ENCODE measurements around the gene FICD. TPM values are rescaled to one million over a fixed set of nuclear protein-coding genes. Genes with fewer than 3 reads are reported as not detected.

The FICD gene
- 4.6 TPM in 2 replicates for polyA plus RNA-seq (2013)

GRCh38 chr12:108514973-108515814, at the start of gene FICD:
FICD (plus strand) TSS chr12:108515277; CDS start chr12:108516973, 1,696 bp downstream.
- Histone ChIP-seq H3K9ac (ENCODE audit: low read length) (peak within 1 kb of the TSS; percentile 91), H4K91ac (ENCODE audit: low read depth, low read length) (peak within 1 kb of the TSS; percentile 78), H4K8ac (ENCODE audit: low read depth, low read length) (peak within 1 kb of the TSS; percentile 95), H3K9me3 (ENCODE audit: insufficient read depth, low read depth, low read length) (no peaks in the 10 kb centered on the region), H4K12ac (ENCODE audit: low read depth, low read length) (peak within 1 kb of the TSS; percentile 86), H2BK120ac (ENCODE audit: insufficient read depth, low read length, poor library complexity) (peak within 1 kb of the TSS; percentile 79), H3K23ac (ENCODE audit: low read length) (no peak within 1 kb of the TSS), H3K4me2 (ENCODE audit: low read length) (peak within 1 kb of the TSS; percentile 94), H3K27me3 (ENCODE audit: insufficient read depth, low read length) (no peaks in the 10 kb centered on the region), H3K4me3 (ENCODE audit: low read depth, low read length) (peak within 1 kb of the TSS; percentile 90), H2AFZ (ENCODE audit: insufficient read depth, low read length, poor library complexity) (peak within 1 kb of the TSS; percentile 93), H3K18ac (ENCODE audit: low read length) (peak within 1 kb of the TSS; percentile 89), H3K36me3 (ENCODE audit: control insufficient read depth in 1 of 2, insufficient read depth in 2 of 2, low read length in 2 of 2) (peaks cover 28% of the 10 kb centered on the region in 2 experiments), H3K4ac (ENCODE audit: low read depth, low read length) (peak within 1 kb of the TSS; percentile 83), H3K27ac (ENCODE audit: low read depth, low read length) (no peak within 1 kb of the TSS), H2BK5ac (ENCODE audit: low read depth, low read length, poor library complexity) (peak within 1 kb of the TSS; percentile 50), H3K79me2 (ENCODE audit: control insufficient read depth, insufficient read depth, low read length, poor library complexity) (peaks cover 5% of the 10 kb centered on the region), H3K79me1 (ENCODE audit: low read length) (peaks cover 5% of the 10 kb centered on the region), H3K4me1 (ENCODE audit: control insufficient read depth in 1 of 2, insufficient read depth in 2 of 2, low read length in 2 of 2) (peaks cover 8 to 9% of the 10 kb centered on the region in 2 experiments), H3K14ac (ENCODE audit: low read length) (peak within 1 kb of the TSS; percentile 84), H2AK5ac (ENCODE audit: low read length) (peak within 1 kb of the TSS; percentile 39), H2BK12ac (ENCODE audit: low read length) (no peak within 1 kb of the TSS)
- DNase-seq = peak; percentile 99
- no CpG with 5 or more reads among the region's 67 CpGs for WGBS (ENCODE audit: extremely low coverage, insufficient coverage, insufficient read length)

DNA sequence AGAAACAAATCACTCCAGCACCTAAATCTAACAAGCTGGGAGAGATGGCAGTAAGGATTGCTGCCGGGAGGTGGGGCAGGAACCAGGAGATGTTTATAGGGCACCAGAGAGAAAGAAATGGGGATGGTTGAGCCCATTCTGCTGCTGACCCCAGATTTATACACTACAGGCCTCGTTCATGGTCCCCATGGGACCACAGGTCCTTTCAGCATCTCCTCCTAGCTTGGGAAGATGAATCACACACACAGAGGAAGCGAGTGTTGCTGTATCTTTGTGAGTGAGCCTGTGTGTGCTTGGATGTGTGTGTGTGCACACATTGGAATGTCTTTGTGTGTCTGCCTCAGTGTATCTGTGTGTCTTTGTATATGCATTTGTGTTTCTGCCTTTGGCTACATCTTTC, 49.7 kb upstream of the FICD start:
- no peak overlapping the region for H4K8ac ChIP-seq (ENCODE audit: low read depth, low read length)
- H3K79me1 ChIP-seq (ENCODE audit: low read length) = no peaks in the 10 kb centered on the region
- no peak overlapping the region for H2BK120ac ChIP-seq (ENCODE audit: insufficient read depth, low read length, poor library complexity)
- no peaks in the 10 kb centered on the region for H3K36me3 ChIP-seq (ENCODE audit: control insufficient read depth in 1 of 2, insufficient read depth in 2 of 2, low read length in 2 of 2)
- no peak overlapping the region for H3K4me2 ChIP-seq (ENCODE audit: low read length)
- H3K18ac ChIP-seq (ENCODE audit: low read length) = no peak overlapping the region
- WGBS (ENCODE audit: extremely low coverage, insufficient coverage, insufficient read length) = no CpG with 5 or more reads among the region's 3 CpGs
- H2AK5ac ChIP-seq (ENCODE audit: low read length) = no peak overlapping the region
- no peaks in the 10 kb centered on the region for H3K79me2 ChIP-seq (ENCODE audit: control insufficient read depth, insufficient read depth, low read length, poor library complexity)
- H3K9ac ChIP-seq (ENCODE audit: low read length) = no peak overlapping the region
- H3K27me3 ChIP-seq (ENCODE audit: insufficient read depth, low read length) = no peaks in the 10 kb centered on the region
- no peaks in the 10 kb centered on the region for H3K4me1 ChIP-seq (ENCODE audit: control insufficient read depth in 1 of 2, insufficient read depth in 2 of 2, low read length in 2 of 2)
- no peak for DNase-seq
- no peak overlapping the region for H2BK5ac ChIP-seq (ENCODE audit: low read depth, low read length, poor library complexity)
- H3K23ac ChIP-seq (ENCODE audit: low read length) = no peak overlapping the region
- no peaks in the 10 kb centered on the region for H3K9me3 ChIP-seq (ENCODE audit: insufficient read depth, low read depth, low read length)
- H2AFZ ChIP-seq (ENCODE audit: insufficient read depth, low read length, poor library complexity) = no peak overlapping the region
- H4K12ac ChIP-seq (ENCODE audit: low read depth, low read length) = no peak overlapping the region
- no peak overlapping the region for H3K27ac ChIP-seq (ENCODE audit: low read depth, low read length)
- H2BK12ac ChIP-seq (ENCODE audit: low read length) = no peak overlapping the region
- H3K4me3 ChIP-seq (ENCODE audit: low read depth, low read length) = no peak overlapping the region
- H4K91ac ChIP-seq (ENCODE audit: low read depth, low read length) = no peak overlapping the region
- no peak overlapping the region for H3K4ac ChIP-seq (ENCODE audit: low read depth, low read length)
- no peak overlapping the region for H3K14ac ChIP-seq (ENCODE audit: low read length)

DNA sequence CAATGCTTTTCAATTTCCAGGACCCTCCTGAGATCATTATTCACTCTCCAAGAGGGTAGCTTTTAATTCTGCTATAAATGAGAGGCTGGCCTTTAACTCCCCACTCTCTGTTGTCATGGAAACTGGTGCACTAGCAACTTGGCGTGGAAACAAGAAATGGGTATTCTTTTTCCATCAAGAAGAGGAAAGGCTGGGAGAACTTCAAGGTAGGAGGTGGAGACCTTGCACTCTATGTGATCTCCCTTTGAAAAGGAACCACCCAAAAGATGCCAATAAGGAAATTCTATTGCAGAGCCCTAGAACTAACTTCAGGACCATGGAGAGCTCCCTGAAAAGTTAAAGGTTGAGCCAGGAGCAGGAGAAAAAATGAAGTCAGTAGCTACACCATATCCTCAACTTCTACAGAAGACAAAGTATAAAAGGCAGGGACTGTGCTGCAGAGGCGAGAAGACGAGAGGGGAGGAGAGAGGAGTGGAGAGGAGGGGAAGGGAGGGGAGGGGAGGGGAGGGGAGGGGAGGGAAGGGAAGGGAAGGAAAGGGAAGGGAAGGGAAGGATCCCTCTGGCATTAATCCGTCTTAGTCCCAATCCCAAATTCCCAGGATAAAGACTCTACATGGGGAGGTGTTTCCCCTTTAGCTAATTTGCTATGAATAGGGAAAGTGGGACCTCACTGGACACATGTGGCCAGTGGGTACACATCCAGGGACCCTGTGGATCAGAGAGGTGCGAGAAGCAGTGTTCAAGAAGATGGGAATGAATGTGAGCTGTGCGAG, 46.7 kb upstream of the FICD start:
- no peak overlapping the region for H2AFZ ChIP-seq (ENCODE audit: insufficient read depth, low read length, poor library complexity)
- no CpG with 5 or more reads among the region's 6 CpGs for WGBS (ENCODE audit: extremely low coverage, insufficient coverage, insufficient read length)
- H3K79me1 ChIP-seq (ENCODE audit: low read length) = no peaks in the 10 kb centered on the region
- no peak overlapping the region for H3K18ac ChIP-seq (ENCODE audit: low read length)
- H2AK5ac ChIP-seq (ENCODE audit: low read length) = no peak overlapping the region
- no peak overlapping the region for H4K91ac ChIP-seq (ENCODE audit: low read depth, low read length)
- H3K9ac ChIP-seq (ENCODE audit: low read length) = no peak overlapping the region
- no peak overlapping the region for H3K4ac ChIP-seq (ENCODE audit: low read depth, low read length)
- no peak overlapping the region for H2BK12ac ChIP-seq (ENCODE audit: low read length)
- H3K79me2 ChIP-seq (ENCODE audit: control insufficient read depth, insufficient read depth, low read length, poor library complexity) = no peaks in the 10 kb centered on the region
- no peaks in the 10 kb centered on the region for H3K9me3 ChIP-seq (ENCODE audit: insufficient read depth, low read depth, low read length)
- no peaks in the 10 kb centered on the region for H3K4me1 ChIP-seq (ENCODE audit: control insufficient read depth in 1 of 2, insufficient read depth in 2 of 2, low read length in 2 of 2)
- no peak overlapping the region for H3K4me3 ChIP-seq (ENCODE audit: low read depth, low read length)
- peak in 1 of 2 donors; percentile 74 for DNase-seq
- no peaks in the 10 kb centered on the region for H3K36me3 ChIP-seq (ENCODE audit: control insufficient read depth in 1 of 2, insufficient read depth in 2 of 2, low read length in 2 of 2)
- no peak overlapping the region for H2BK5ac ChIP-seq (ENCODE audit: low read depth, low read length, poor library complexity)
- no peak overlapping the region for H4K8ac ChIP-seq (ENCODE audit: low read depth, low read length)
- no peak overlapping the region for H3K14ac ChIP-seq (ENCODE audit: low read length)
- no peak overlapping the region for H3K4me2 ChIP-seq (ENCODE audit: low read length)
- no peak overlapping the region for H2BK120ac ChIP-seq (ENCODE audit: insufficient read depth, low read length, poor library complexity)
- no peak overlapping the region for H3K23ac ChIP-seq (ENCODE audit: low read length)
- H4K12ac ChIP-seq (ENCODE audit: low read depth, low read length) = no peak overlapping the region
- H3K27ac ChIP-seq (ENCODE audit: low read depth, low read length) = no peak overlapping the region
- H3K27me3 ChIP-seq (ENCODE audit: insufficient read depth, low read length) = no peaks in the 10 kb centered on the region

DNA sequence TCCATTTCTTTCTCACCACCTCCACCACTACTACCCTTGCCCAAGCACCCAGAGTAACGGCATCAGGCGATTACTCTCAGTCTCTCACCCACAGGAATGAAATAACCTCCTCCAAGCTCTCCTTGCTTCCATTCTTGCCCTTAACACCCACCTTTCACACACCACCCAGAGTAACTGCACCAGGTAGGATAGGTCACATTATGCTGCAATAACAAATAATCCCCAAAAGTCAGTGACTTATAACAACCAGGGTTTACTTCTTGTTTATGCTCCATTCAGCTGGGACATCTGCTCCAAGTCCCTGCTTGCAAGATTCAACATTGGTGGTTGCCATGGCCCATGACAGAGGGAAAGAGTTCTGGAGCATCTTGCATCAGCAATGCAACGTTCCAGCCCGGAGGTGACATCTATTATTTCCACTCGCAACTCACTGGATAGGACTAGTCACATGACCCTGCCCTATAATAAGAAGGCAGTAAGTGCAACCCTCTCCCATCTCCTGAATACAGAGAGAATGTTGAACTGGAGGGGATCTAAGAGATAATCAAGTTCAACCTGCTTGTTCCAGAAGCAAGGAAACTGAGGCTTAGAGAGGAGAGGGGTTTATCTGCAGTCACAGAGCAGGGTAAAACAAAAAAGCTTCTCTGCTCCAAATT, 41.5 kb upstream of the FICD start:
- Histone ChIP-seq H4K8ac (ENCODE audit: low read depth, low read length) (no peak overlapping the region), H3K23ac (ENCODE audit: low read length) (no peak overlapping the region), H3K4me1 (ENCODE audit: control insufficient read depth in 1 of 2, insufficient read depth in 2 of 2, low read length in 2 of 2) (no peaks in the 10 kb centered on the region), H3K27me3 (ENCODE audit: insufficient read depth, low read length) (no peaks in the 10 kb centered on the region), H4K12ac (ENCODE audit: low read depth, low read length) (no peak overlapping the region), H3K27ac (ENCODE audit: low read depth, low read length) (no peak overlapping the region), H3K4me3 (ENCODE audit: low read depth, low read length) (no peak overlapping the region), H3K9ac (ENCODE audit: low read length) (no peak overlapping the region), H3K4ac (ENCODE audit: low read depth, low read length) (no peak overlapping the region), H3K79me1 (ENCODE audit: low read length) (no peaks in the 10 kb centered on the region), H4K91ac (ENCODE audit: low read depth, low read length) (no peak overlapping the region), H2BK120ac (ENCODE audit: insufficient read depth, low read length, poor library complexity) (no peak overlapping the region), H2AK5ac (ENCODE audit: low read length) (no peak overlapping the region), H2BK12ac (ENCODE audit: low read length) (no peak overlapping the region), H3K18ac (ENCODE audit: low read length) (no peak overlapping the region), H2BK5ac (ENCODE audit: low read depth, low read length, poor library complexity) (no peak overlapping the region), H3K9me3 (ENCODE audit: insufficient read depth, low read depth, low read length) (no peaks in the 10 kb centered on the region), H3K79me2 (ENCODE audit: control insufficient read depth, insufficient read depth, low read length, poor library complexity) (no peaks in the 10 kb centered on the region), H3K14ac (ENCODE audit: low read length) (no peak overlapping the region), H3K4me2 (ENCODE audit: low read length) (no peak overlapping the region), H2AFZ (ENCODE audit: insufficient read depth, low read length, poor library complexity) (no peak overlapping the region), H3K36me3 (ENCODE audit: control insufficient read depth in 1 of 2, insufficient read depth in 2 of 2, low read length in 2 of 2) (no peaks in the 10 kb centered on the region)
- WGBS (ENCODE audit: extremely low coverage, insufficient coverage, insufficient read length) = no CpG with 5 or more reads among the region's 5 CpGs
- DNase-seq = no peak
